ENCODE measurements around the gene LYPD5.
"Not testable (repeated sequence)": the region's sequence is repeated elsewhere in the genome, so short reads cannot be mapped to it uniquely, and the experiment has no call there.

Gene LYPD5

GRCh38 chr19:43782689-43783231 lies 19.5 kb downstream of the LYPD5 start:
- DNase-seq (ENCODE audit: insufficient read length) = peak; percentile 23
- peak; percentile 38 for FAIRE-seq
- TF ChIP-seq POLR2A (IDR thresholded peaks at IDR 0.05; ENCODE audit: low read depth, low read length) (peak; percentile 45; the same call in 1 of the 2 replicates), TAF1 (IDR thresholded peaks at IDR 0.05; ENCODE audit: borderline replicate concordance, low read depth, low read length) (no peak)

- FAIRE-seq = no peak
These were observed 20.0 kb downstream of the LYPD5 start for GRCh38 chr19:43782311-43782660.

GRCh38 chr19:43781630-43782310 lies 20.5 kb downstream of the LYPD5 start:
- DNase-seq (ENCODE audit: insufficient read length) = no peak
- FAIRE-seq = no peak

More at GRCh38 chr19:43782311-43782660, 20.0 kb downstream of the LYPD5 start:
- no peak for TF ChIP-seq POLR2A (IDR thresholded peaks at IDR 0.05; ENCODE audit: low read depth, low read length)
- TF ChIP-seq POLR2AphosphoS5 (IDR thresholded peaks at IDR 0.05; ENCODE audit: low read depth, low read length) = no peak
- no peak for TF ChIP-seq TAF1 (IDR thresholded peaks at IDR 0.05; ENCODE audit: borderline replicate concordance, low read depth, low read length)
- DNase-seq (ENCODE audit: insufficient read length) = no peak

GRCh38 chr19:43780706-43781525 lies 21.3 kb downstream of the LYPD5 start, which contains the start of gene KCNN4:
Gene KCNN4, minus strand, starts transcription at chr19:43780973. Its CDS starts 112 bp downstream, at chr19:43780861.
- peak; percentile 56 for FAIRE-seq
- TF ChIP-seq POLR2A (IDR thresholded peaks at IDR 0.05; ENCODE audit: low read depth, low read length) (peak; percentile 82), TAF1 (IDR thresholded peaks at IDR 0.05; ENCODE audit: borderline replicate concordance, low read depth, low read length) (peak; percentile 38; the same call in 1 of the 2 replicates), POLR2AphosphoS5 (IDR thresholded peaks at IDR 0.05; ENCODE audit: low read depth, low read length) (peak; percentile 70; the same call in 1 of the 2 replicates)
- peak; percentile 70 for DNase-seq (ENCODE audit: insufficient read length)

More at GRCh38 chr19:43781630-43782310, 20.5 kb downstream of the LYPD5 start:
- no peak for TF ChIP-seq POLR2A (IDR thresholded peaks at IDR 0.05; ENCODE audit: low read depth, low read length)
- no peak for TF ChIP-seq TAF1 (IDR thresholded peaks at IDR 0.05; ENCODE audit: borderline replicate concordance, low read depth, low read length)
- TF ChIP-seq POLR2AphosphoS5 (IDR thresholded peaks at IDR 0.05; ENCODE audit: low read depth, low read length) = no peak

- TF ChIP-seq POLR2AphosphoS5 (IDR thresholded peaks at IDR 0.05; ENCODE audit: low read depth, low read length) (no peak), TAF1 (IDR thresholded peaks at IDR 0.05; ENCODE audit: borderline replicate concordance, low read depth, low read length) (no peak), POLR2A (IDR thresholded peaks at IDR 0.05; ENCODE audit: low read depth, low read length) (no peak)
- DNase-seq (ENCODE audit: insufficient read length) = no peak
These were observed 22.4 kb downstream of the LYPD5 start for GRCh38 chr19:43779820-43780219.

GRCh38 chr19:43779147-43779819 lies 23.0 kb downstream of the LYPD5 start:
- DNase-seq (ENCODE audit: insufficient read length) (no peak), FAIRE-seq (no peak)
- TF ChIP-seq POLR2A (IDR thresholded peaks at IDR 0.05; ENCODE audit: low read depth, low read length) = no peak

More at GRCh38 chr19:43779820-43780219, 22.4 kb downstream of the LYPD5 start:
- FAIRE-seq = no peak

- FAIRE-seq = no peak
- no peak for TF ChIP-seq POLR2AphosphoS5 (IDR thresholded peaks at IDR 0.05; ENCODE audit: low read depth, low read length)
- TF ChIP-seq TAF1 (IDR thresholded peaks at IDR 0.05; ENCODE audit: borderline replicate concordance, low read depth, low read length) = no peak
- TF ChIP-seq POLR2A (IDR thresholded peaks at IDR 0.05; ENCODE audit: low read depth, low read length) = no peak
- DNase-seq (ENCODE audit: insufficient read length) = no peak
These were observed 23.6 kb downstream of the LYPD5 start for GRCh38 chr19:43778651-43779050.

GRCh38 chr19:43777163-43777695 lies 25.0 kb downstream of the LYPD5 start:
- TF ChIP-seq POLR2A (IDR thresholded peaks at IDR 0.05; ENCODE audit: low read depth, low read length) = no peak
- no peak for TF ChIP-seq POLR2AphosphoS5 (IDR thresholded peaks at IDR 0.05; ENCODE audit: low read depth, low read length)
- TF ChIP-seq TAF1 (IDR thresholded peaks at IDR 0.05; ENCODE audit: borderline replicate concordance, low read depth, low read length) = no peak
- DNase-seq (ENCODE audit: insufficient read length) (no peak), FAIRE-seq (no peak)

- FAIRE-seq (peak; percentile 14), DNase-seq (ENCODE audit: insufficient read length) (no peak)
- no peak for TF ChIP-seq POLR2AphosphoS5 (IDR thresholded peaks at IDR 0.05; ENCODE audit: low read depth, low read length)
- no peak for TF ChIP-seq TAF1 (IDR thresholded peaks at IDR 0.05; ENCODE audit: borderline replicate concordance, low read depth, low read length)
- no peak for TF ChIP-seq POLR2A (IDR thresholded peaks at IDR 0.05; ENCODE audit: low read depth, low read length)
These were observed 26.0 kb downstream of the LYPD5 start for GRCh38 chr19:43776286-43776685.

- FAIRE-seq (no peak), DNase-seq (ENCODE audit: insufficient read length) (no peak)
- TF ChIP-seq POLR2A (IDR thresholded peaks at IDR 0.05; ENCODE audit: low read depth, low read length) (no peak), TAF1 (IDR thresholded peaks at IDR 0.05; ENCODE audit: borderline replicate concordance, low read depth, low read length) (no peak), POLR2AphosphoS5 (IDR thresholded peaks at IDR 0.05; ENCODE audit: low read depth, low read length) (no peak)
These were observed 26.9 kb downstream of the LYPD5 start for GRCh38 chr19:43775299-43775890.

GRCh38 chr19:43774940-43775258 lies 27.3 kb downstream of the LYPD5 start:
- DNase-seq (ENCODE audit: insufficient read length); FAIRE-seq: not testable (repeated sequence)

All from GM12892 (cell line).